Choroid plexus epithelial cell (primary cell): Measurements from ENCODE around the gene PPP6R3.

Experiments used
- DNase-seq: peaks from one replicate; pipeline ENCODE4 v3.0.0-alpha.2; 2010; ENCODE audit warnings: low read depth
- H3K4me3 ChIP-seq: 2 replicates; pipeline ENCODE4 v1.5.1; 2011; ENCODE audit warnings: low read depth, mild to moderate bottlenecking, control low read depth, low read length, moderate library complexity
- CTCF ChIP-seq: conservative IDR thresholded peaks from 2 replicates; pipeline ENCODE4 v1.5.1; 2011; ENCODE audit warnings: low read depth, mild to moderate bottlenecking, control low read depth, inconsistent platforms, low read length, moderate library complexity

Gene PPP6R3

GRCh38 chr11:68651985-68652682 lies 191.6 kb downstream of the PPP6R3 start:
- DNase-seq: no peak
- no peak for TF ChIP-seq CTCF
- no peak overlapping the region for H3K4me3 ChIP-seq

GRCh38 chr11:68652683-68653156 lies 192.2 kb downstream of the PPP6R3 start:
- no peak for DNase-seq
- TF ChIP-seq CTCF: no peak
- no peak overlapping the region for H3K4me3 ChIP-seq

GRCh38 chr11:68653486-68654430 lies 193.2 kb downstream of the PPP6R3 start:
- H3K4me3 ChIP-seq: no peak overlapping the region
- no peak for TF ChIP-seq CTCF
- no peak for DNase-seq

GRCh38 chr11:68654978-68655377 lies 194.4 kb downstream of the PPP6R3 start:
- no peak for TF ChIP-seq CTCF
- no peak for DNase-seq
- no peak overlapping the region for H3K4me3 ChIP-seq

GRCh38 chr11:68655406-68655805 lies 194.9 kb downstream of the PPP6R3 start:
- no peak for DNase-seq
- no peak overlapping the region for H3K4me3 ChIP-seq
- no peak for TF ChIP-seq CTCF

GRCh38 chr11:68655806-68656205 lies 195.3 kb downstream of the PPP6R3 start:
- no peak for DNase-seq
- H3K4me3 ChIP-seq: no peak overlapping the region
- TF ChIP-seq CTCF: no peak
